ENCODE results near the gene DGCR6L. TPM values are rescaled to one million over a fixed set of nuclear protein-coding genes. Genes with fewer than 3 reads are reported as not detected.
"Not testable (repeated sequence)": the region's sequence is repeated elsewhere in the genome, so short reads cannot be mapped to it uniquely, and the experiment has no call there.

DGCR6L gene
- total and polyA plus RNA-seq, 2 of the 4 experiments (the other 2 are of a cell fraction): 65.4 to 80.4 TPM

- BruUV-seq (replicated peaks); dilution Hi-C loops (cut with HindIII; ENCODE audit: low sequenced_read_pairs, unreplicated experiment); H2BK5ac ChIP-seq (ENCODE audit: low read depth, low read length, poor library complexity, severe bottlenecking); H2BK15ac ChIP-seq (ENCODE audit: low read depth, low read length); H3K4me3 ChIP-seq (ENCODE audit: insufficient read depth, low read depth, low read length); H3K23ac ChIP-seq (ENCODE audit: low read depth, low read length); H3K4ac ChIP-seq (ENCODE audit: low read depth, low read length); ATAC-seq (ENCODE audit: low read depth); POLR2A ChIA-PET (ENCODE audit: unreplicated experiment); H4K91ac ChIP-seq (ENCODE audit: insufficient read depth, low read depth, low read length); H3K4me2 ChIP-seq (ENCODE audit: low read depth, low read length); H3K9me1 ChIP-seq (ENCODE audit: insufficient read depth, low read length); CTCF ChIA-PET; H3K14ac ChIP-seq (replicated peaks; ENCODE audit: low read depth, low read length); H3K18ac ChIP-seq (ENCODE audit: low read depth, low read length); DNase-seq; H2AK5ac ChIP-seq (ENCODE audit: low read depth, low read length); H2BK120ac ChIP-seq (ENCODE audit: low read depth, low read length); H4K20me1 ChIP-seq (ENCODE audit: insufficient read depth, low read length); H4K8ac ChIP-seq (ENCODE audit: low read depth in 2 of 2, low read length in 2 of 2); H2BK20ac ChIP-seq (ENCODE audit: low read depth, low read length); H3K56ac ChIP-seq (ENCODE audit: extremely low read depth, insufficient read depth, low read length); intact Hi-C loops (cut with micrococcal nuclease); H4K5ac ChIP-seq (ENCODE audit: low read depth, low read length); H3K9ac ChIP-seq (ENCODE audit: low read depth, low read length); H3K4me1 ChIP-seq (ENCODE audit: control insufficient read depth, insufficient read depth, low read length); H2AFZ ChIP-seq (replicated peaks; ENCODE audit: low read length, poor library complexity); H3K79me1 ChIP-seq (ENCODE audit: low read depth in 1 of 2, low read length in 2 of 2); H2AK9ac ChIP-seq (replicated peaks; ENCODE audit: low read depth, low read length, poor library complexity); H3K9me3 ChIP-seq (ENCODE audit: control insufficient read depth, insufficient read depth, low read length); H3K27ac ChIP-seq (ENCODE audit: insufficient read depth, low read length); H3K36me3 ChIP-seq (ENCODE audit: control insufficient read depth, insufficient read depth, low read length): not testable (repeated sequence)
- WGBS, 2 experiments (ENCODE audit: extremely low coverage in 2 of 2, insufficient read length in 1 of 2): no CpG with 5 or more reads among the region's 22 CpGs
- H3K27me3 ChIP-seq (ENCODE audit: control insufficient read depth, insufficient read depth, low read length): peaks cover 11% of the 10 kb centered on the region
- in situ Hi-C loops (cut with MboI; ENCODE audit: low sequenced_read_pairs): loop anchor here (5.0 kb wide), 1 partner anchor 107 kb away; no protein-coding TSS in a partner anchor
These were observed 41.0 kb downstream of the DGCR6L start for GRCh38 chr22:20278726-20279490.

DNA sequence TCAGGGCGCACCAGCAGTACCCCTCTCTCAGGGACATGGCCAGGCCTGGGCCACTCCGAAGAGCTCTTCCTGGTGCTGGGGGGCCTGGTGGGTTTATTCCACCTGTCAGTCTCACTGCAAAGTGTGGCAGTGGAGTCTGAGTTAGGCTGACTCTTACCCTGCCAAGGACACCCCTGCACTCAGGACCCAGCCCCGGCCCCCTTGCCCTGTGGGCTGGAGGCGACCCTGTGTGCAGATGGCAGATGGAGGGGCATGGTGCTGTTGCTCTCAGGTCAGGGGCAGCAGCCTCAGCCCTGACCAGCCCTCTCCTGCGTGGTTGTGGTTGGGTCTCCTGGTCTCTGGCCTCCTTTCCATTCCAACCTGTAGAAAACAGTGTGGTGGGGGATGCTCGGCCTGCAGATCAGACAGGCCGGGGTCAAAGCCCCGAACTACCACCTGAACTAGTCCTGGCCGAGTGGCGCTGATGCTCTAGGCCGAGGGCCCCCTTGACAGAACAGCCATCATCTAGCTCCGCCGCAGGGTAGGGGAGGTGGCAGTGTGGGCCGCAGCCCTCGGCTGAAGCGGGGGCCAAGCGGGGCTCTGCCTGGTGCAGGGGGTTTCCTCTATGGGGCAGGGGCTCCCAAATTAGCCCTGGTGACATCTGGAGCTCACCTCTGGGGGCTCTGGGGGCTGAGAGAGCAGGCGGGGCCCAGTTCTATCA lies 41.8 kb downstream of the DGCR6L start:
- H2AK9ac ChIP-seq (replicated peaks; ENCODE audit: low read depth, low read length, poor library complexity); H3K9ac ChIP-seq (ENCODE audit: low read depth, low read length); H3K18ac ChIP-seq (ENCODE audit: low read depth, low read length); H3K9me1 ChIP-seq (ENCODE audit: insufficient read depth, low read length); H3K27ac ChIP-seq (ENCODE audit: insufficient read depth, low read length); H3K4me3 ChIP-seq (ENCODE audit: insufficient read depth, low read depth, low read length); H3K4ac ChIP-seq (ENCODE audit: low read depth, low read length); H2BK20ac ChIP-seq (ENCODE audit: low read depth, low read length); H3K4me1 ChIP-seq (ENCODE audit: control insufficient read depth, insufficient read depth, low read length); H2AK5ac ChIP-seq (ENCODE audit: low read depth, low read length); H3K14ac ChIP-seq (replicated peaks; ENCODE audit: low read depth, low read length); H3K23ac ChIP-seq (ENCODE audit: low read depth, low read length); H2BK15ac ChIP-seq (ENCODE audit: low read depth, low read length); H3K79me1 ChIP-seq (ENCODE audit: low read depth in 1 of 2, low read length in 2 of 2); H3K27me3 ChIP-seq (ENCODE audit: control insufficient read depth, insufficient read depth, low read length); POLR2A ChIA-PET (ENCODE audit: unreplicated experiment); H3K56ac ChIP-seq (ENCODE audit: extremely low read depth, insufficient read depth, low read length); H4K8ac ChIP-seq (ENCODE audit: low read depth in 2 of 2, low read length in 2 of 2); H2BK120ac ChIP-seq (ENCODE audit: low read depth, low read length); dilution Hi-C loops (cut with HindIII; ENCODE audit: low sequenced_read_pairs, unreplicated experiment); ATAC-seq (ENCODE audit: low read depth); DNase-seq; CTCF ChIA-PET; H2AFZ ChIP-seq (replicated peaks; ENCODE audit: low read length, poor library complexity); H3K9me3 ChIP-seq (ENCODE audit: control insufficient read depth, insufficient read depth, low read length); H2BK5ac ChIP-seq (ENCODE audit: low read depth, low read length, poor library complexity, severe bottlenecking); H4K5ac ChIP-seq (ENCODE audit: low read depth, low read length); H3K36me3 ChIP-seq (ENCODE audit: control insufficient read depth, insufficient read depth, low read length); H3K4me2 ChIP-seq (ENCODE audit: low read depth, low read length); H4K91ac ChIP-seq (ENCODE audit: insufficient read depth, low read depth, low read length); H4K20me1 ChIP-seq (ENCODE audit: insufficient read depth, low read length); intact Hi-C loops (cut with micrococcal nuclease); BruUV-seq (replicated peaks): not testable (repeated sequence)
- 60% methylated on average over 3 of the region's 18 CpGs; no CpG with 5 or more reads in 1 of the 2 experiments for WGBS, 2 experiments (ENCODE audit: extremely low coverage in 2 of 2, insufficient read length in 1 of 2)
- in situ Hi-C loops (cut with MboI; ENCODE audit: low sequenced_read_pairs): loop anchor here (5.0 kb wide), 1 partner anchor 106 kb away; no protein-coding TSS in a partner anchor
